ENCODE measurements around the gene MMP14. TPM values are rescaled to one million over a fixed set of nuclear protein-coding genes. Genes with fewer than 3 reads are reported as not detected.
A peak's percentile ranks its signal among the peaks of the same experiment; 100 is the strongest.
"Not testable (repeated sequence)": the region's sequence is repeated elsewhere in the genome, so short reads cannot be mapped to it uniquely, and the experiment has no call there.

The MMP14 gene
- total RNA-seq, 1 donor from 2014 or later = 172 TPM

DNA sequence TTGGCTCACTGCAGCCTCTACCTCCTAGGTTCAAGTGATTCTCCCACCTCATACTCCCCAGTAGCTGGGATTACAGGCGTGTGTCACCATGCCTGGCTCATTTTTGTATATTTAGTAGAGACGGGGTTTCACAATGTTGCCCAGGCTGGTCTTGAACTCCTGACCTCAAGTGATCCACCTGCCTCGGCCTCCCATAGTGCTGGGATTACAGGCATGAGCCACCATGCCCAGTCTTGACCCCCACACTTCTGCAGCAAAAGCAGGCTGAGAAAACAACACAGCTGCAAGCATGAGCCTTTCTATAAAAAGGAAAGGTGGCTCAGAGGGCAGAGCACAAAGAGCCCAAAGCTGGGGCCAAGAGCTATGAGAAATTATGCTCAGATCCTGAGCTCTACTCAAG is 24.0 kb downstream of the MMP14 start:
- not testable (repeated sequence) for DNase-seq (ENCODE audit: low spot score)

DNA sequence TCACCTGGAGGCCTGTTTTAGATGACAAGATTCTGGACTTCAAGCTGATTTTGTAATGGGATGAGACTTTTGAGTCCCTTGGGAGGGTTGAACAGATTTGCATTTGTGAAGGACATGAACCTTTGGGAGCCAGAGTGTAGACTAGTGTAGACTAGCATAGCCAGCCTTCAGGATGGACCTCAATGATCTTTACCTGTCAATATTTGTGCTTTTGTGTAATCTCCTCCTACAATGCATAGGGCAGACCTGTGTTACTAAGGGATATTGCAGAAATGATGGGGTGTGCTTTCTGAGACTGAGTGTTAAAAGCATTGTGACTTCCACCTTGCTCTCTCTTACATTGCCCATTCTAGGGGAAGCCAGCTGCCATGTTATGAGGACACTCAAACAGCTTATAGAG is 25.3 kb downstream of the MMP14 start:
- DNase-seq (ENCODE audit: low spot score) = no peak

DNA sequence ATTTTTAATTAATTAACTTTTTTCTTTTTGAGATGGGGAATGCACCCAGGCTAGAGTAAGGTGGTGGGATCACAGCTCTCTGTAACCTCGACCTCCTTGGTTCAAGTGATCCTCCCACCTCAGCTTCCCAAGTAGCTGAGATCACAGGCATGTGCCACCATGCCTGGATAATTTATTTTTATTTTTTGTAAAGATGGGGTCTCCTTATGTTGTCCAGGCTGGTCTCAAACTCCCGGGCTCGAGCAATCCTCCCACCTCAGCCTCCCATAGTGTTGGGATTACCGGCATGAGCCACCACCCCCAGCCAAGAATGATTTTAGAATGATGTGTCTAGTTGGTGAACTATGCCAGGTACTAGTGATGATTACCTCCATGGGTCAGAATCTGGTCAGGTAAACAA is 28.6 kb downstream of the MMP14 start:
- DNase-seq (ENCODE audit: low spot score) = no peak

DNA sequence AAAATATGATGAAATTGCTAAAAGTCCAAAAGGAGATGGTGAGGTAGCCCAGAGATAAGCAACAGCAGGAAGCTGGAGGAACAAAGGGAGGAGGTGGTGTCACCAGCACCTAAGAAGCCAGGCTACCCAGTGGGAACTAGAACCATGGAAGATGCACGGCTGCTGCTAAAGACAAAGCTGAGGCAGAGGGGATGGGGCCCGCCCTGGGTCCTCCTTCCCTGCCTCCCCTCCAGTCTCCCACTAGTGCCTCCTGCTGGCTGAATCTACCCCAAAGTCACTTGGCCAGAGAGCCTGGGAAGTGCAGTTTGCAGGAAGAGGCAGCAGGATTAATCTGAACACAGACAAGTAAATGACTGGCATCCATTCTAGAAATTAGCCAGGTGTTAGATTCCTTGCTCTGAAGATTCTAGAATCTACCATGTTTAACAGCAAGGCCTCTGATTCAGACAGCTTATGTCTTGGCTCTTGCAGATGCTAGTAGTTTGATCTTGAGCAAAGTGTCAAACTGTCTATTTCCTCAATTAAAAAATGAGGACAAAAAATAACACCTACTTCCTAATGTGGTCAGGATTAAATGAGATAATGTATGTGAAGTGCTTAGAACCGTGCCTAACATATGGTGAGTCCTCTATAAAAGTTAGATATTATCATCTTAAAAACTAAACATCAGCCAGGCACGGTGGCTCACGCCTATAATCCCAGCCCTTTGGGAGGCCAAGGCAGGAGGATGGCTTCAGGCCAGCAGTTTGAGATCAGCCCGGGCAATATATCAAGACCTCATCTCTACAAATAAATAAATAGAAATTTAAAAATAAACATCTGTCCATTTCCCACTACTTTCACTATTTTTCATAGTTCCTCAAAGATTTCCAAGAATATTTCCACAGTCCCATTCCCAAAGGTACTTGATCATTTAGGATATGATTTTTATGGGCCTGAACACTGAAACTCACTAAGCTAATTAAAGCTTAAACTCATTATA is 29.3 kb downstream of the MMP14 start:
- DNase-seq (ENCODE audit: low spot score) = no peak

DNA sequence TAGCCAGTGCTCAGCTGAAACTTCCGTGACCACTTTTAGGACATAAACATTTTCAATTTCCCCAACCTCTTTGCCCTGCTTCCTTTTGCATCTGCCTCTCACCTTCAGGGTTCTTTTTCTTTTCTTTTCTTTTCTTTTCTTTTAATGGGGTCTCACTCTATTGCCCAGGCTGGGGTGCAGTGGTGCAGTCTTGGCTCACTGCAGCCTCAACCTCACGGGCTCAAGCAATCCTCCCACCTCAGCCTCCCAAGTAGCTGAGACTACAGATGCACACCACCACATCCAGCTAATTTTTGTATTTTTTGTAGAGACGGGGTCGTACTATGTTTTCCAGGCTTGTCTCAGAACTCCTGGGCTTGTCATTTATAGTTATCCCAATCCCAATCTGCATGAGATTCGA is 30.5 kb downstream of the MMP14 start:
- DNase-seq (ENCODE audit: low spot score) = no peak

DNA sequence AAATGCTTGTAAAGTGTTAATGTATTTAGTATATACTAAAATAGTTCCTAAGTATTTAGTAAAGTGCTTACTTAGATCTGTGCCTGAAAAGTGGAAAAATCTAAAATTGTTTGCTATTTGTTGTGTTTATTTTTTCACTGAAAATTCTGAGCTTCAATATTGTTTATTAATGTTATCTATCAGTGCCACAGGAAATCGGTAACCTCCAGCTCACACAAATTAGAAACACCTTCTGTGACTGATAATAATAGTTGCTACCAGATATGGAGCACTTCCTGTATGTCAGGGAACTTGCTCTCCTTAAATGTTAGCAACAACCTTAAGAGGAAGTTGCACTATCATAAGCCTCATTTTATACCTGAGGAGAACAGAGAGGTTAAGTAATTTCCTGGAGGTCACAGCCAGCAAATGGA is 34.4 kb downstream of the MMP14 start:
- DNase-seq (ENCODE audit: low spot score) = no peak

DNA sequence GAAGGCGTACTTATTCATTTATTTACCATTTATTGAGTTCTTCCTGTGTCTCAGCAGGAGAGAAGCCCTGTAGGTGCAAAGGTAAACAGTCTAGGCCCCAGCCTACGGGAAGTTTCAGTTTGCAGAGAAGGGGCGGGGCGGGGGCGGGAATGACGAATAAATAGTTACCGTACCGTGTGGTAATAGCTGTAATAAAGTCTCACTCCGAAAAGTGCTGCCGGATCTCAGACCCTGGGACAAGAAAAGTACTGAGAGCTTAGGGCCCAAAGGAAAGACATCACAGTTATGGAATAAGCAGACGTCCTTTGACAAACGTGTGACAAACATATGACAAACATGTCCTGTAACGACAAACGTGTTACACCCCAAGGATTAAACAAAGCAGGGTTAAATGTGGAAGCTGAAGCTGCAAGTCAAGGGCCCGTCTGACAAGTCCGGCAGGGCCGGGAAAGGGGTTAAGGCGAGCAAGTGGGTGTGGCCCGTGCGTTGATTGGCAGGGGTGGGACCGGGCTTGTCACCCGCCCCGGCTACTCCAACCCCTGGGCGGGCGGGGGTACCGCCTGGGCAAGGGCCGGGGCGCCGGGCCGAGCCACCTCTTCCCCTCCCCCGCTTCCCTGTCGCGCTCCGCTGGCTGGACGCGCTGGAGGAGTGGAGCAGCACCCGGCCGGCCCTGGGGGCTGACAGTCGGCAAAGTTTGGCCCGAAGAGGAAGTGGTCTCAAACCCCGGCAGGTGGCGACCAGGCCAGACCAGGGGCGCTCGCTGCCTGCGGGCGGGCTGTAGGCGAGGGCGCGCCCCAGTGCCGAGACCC is 35.0 kb downstream of the MMP14 start, which contains the start of gene LRP10:
Gene LRP10 (plus strand): TSS at position 517 of the 809 bp plus-strand sequence. CDS start 564 bp downstream, outside the sequence.
- DNase-seq (ENCODE audit: low spot score) = peak; percentile 95

DNA sequence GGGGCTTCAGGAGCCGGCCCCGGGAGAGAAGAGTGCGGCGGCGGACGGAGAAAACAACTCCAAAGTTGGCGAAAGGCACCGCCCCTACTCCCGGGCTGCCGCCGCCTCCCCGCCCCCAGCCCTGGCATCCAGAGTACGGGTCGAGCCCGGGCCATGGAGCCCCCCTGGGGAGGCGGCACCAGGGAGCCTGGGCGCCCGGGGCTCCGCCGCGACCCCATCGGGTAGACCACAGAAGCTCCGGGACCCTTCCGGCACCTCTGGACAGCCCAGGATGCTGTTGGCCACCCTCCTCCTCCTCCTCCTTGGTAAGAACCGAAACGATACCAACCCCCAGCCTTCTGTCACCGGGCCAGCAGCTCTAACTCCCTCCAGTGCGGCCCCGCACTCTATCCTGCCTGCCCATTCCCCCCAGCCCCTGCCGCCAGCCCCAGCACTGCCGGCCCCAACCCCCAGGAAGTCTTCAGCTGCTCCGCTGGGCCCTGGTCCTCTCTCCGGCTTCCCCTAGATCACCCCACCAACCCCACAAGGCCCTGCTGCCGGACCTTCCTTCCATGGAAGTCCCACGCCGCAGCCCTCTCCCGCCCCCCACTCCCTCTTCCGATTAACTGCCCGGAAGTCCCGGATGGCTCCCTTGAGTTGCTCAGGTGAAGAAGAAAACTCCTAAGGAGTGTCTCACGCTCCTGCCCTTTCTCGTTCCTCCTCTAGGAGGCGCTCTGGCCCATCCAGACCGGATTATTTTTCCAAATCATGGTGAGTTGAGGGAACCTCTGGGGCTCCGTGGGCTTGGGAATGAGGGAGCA is 35.8 kb downstream of the MMP14 start:
- peak; percentile 90 for DNase-seq (ENCODE audit: low spot score)

DNA sequence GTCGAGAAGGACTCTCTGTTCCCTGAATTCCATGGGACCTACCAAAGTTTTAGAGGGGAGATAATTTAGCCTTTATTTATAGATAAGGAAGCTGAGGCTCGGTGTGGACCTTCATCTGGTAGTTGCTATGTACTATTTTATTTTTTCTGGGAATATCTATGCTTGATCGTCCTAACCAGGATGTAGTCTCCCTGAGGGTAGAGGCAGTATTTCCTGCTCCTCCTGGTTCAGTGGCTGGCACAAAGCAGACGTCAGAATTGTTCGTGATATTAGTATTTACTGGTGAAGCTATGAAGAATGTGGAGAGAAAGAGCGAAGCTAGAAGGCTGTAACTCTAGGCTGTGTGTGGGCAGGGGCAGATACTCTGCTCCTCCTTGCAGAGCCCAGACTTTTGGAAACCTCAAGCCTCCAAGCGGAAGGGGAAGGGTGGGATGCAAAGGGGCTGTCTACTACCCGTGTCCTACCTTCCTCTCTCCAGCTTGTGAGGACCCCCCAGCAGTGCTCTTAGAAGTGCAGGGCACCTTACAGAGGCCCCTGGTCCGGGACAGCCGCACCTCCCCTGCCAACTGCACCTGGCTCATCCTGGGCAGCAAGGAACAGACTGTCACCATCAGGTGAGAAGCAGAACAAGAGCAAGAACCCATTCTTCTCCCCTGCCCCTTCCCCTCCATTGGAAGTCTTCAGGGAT is 36.6 kb downstream of the MMP14 start:
- no peak for DNase-seq (ENCODE audit: low spot score)

DNA sequence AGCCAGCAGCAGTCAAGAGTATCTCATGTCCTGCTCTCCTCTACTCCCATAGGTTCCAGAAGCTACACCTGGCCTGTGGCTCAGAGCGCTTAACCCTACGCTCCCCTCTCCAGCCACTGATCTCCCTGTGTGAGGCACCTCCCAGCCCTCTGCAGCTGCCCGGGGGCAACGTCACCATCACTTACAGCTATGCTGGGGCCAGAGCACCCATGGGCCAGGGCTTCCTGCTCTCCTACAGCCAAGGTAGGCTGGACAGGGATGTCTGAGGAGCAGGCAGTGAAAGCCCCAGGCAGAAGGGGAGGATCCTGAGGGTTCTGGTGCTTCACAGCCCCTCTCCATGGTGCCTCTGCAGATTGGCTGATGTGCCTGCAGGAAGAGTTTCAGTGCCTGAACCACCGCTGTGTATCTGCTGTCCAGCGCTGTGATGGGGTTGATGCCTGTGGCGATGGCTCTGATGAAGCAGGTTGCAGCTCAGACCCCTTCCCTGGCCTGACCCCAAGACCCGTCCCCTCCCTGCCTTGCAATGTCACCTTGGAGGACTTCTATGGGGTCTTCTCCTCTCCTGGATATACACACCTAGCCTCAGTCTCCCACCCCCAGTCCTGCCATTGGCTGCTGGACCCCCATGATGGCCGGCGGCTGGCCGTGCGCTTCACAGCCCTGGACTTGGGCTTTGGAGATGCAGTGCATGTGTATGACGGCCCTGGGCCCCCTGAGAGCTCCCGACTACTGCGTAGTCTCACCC is 38.8 kb downstream of the MMP14 start:
- no peak for DNase-seq (ENCODE audit: low spot score)

DNA sequence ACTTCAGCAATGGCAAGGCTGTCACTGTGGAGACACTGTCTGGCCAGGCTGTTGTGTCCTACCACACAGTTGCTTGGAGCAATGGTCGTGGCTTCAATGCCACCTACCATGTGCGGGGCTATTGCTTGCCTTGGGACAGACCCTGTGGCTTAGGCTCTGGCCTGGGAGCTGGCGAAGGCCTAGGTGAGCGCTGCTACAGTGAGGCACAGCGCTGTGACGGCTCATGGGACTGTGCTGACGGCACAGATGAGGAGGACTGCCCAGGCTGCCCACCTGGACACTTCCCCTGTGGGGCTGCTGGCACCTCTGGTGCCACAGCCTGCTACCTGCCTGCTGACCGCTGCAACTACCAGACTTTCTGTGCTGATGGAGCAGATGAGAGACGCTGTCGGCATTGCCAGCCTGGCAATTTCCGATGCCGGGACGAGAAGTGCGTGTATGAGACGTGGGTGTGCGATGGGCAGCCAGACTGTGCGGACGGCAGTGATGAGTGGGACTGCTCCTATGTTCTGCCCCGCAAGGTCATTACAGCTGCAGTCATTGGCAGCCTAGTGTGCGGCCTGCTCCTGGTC is 39.4 kb downstream of the MMP14 start:
- no peak for DNase-seq (ENCODE audit: low spot score)

DNA sequence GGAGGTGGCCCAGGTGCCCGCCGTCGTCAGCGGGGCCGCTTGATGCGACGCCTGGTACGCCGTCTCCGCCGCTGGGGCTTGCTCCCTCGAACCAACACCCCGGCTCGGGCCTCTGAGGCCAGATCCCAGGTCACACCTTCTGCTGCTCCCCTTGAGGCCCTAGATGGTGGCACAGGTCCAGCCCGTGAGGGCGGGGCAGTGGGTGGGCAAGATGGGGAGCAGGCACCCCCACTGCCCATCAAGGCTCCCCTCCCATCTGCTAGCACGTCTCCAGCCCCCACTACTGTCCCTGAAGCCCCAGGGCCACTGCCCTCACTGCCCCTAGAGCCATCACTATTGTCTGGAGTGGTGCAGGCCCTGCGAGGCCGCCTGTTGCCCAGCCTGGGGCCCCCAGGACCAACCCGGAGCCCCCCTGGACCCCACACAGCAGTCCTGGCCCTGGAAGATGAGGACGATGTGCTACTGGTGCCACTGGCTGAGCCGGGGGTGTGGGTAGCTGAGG is 40.7 kb downstream of the MMP14 start:
- DNase-seq (ENCODE audit: low spot score) = no peak

DNA sequence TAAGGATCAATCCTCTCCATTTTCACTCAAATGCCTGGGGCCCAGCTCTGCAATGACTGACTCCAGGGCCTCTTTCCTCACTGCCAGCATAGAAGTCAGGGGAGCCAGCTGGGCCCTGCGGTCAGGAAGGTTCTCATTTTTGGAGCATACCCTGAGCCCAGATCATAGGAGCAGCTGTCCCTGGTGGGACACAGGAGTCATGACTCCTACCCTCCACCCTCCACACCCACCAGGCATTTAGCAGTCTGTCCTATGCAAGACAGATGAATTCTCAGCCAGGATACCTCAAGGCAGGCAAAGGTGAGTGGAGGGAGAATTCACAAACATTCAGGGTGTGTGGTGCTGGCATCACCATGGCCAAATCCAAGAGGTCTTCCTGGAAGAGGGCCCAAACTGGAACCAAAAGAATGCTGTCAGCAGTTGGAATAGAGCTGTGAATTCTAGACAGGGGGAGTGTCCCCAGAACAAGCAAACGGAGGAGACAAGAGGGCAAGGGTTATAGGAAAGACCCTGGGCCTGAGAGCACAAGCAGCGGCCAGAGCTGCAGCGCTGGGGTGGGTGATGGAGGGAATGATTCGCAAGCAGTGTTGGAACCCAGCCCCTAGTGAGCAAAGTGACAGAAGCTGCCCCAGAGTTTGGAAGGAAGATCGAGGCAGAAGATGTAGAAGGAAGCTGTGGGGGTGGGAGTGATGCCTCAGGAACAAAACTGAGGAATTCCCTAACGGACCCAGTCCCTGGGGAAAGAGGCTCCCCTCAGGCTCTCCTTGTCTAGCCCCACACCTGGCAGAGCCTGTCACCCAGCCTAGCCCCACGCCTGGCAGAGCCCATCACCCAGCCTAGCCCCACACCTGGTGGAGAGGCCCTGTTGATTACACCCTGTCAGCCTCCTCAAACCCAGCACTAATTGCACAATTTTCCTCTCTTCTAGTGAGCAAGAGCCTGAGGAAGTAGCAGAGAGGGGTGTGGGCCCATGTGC is 42.2 kb downstream of the MMP14 start:
- no peak for DNase-seq (ENCODE audit: low spot score)

DNA sequence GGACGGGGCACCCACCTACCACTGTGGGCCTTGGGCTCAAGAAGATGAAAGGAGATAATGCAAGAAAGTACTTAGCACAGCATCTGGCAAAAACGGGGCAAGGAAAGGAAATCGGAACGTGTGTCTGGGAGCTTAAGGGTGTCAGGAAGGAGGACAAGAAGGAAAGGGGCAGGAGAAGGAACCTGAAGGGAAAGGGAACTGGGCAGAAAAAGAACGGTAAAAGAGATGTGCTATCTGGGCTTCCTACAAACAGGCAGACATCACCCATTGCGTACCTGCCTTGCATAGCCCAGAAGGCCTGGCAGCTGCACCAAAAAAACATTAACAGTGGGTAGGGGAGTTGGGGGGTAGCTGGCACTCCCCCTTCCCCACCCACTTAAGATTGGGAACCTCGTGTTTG is 45.7 kb downstream of the MMP14 start:
- DNase-seq (ENCODE audit: low spot score) = no peak

DNA sequence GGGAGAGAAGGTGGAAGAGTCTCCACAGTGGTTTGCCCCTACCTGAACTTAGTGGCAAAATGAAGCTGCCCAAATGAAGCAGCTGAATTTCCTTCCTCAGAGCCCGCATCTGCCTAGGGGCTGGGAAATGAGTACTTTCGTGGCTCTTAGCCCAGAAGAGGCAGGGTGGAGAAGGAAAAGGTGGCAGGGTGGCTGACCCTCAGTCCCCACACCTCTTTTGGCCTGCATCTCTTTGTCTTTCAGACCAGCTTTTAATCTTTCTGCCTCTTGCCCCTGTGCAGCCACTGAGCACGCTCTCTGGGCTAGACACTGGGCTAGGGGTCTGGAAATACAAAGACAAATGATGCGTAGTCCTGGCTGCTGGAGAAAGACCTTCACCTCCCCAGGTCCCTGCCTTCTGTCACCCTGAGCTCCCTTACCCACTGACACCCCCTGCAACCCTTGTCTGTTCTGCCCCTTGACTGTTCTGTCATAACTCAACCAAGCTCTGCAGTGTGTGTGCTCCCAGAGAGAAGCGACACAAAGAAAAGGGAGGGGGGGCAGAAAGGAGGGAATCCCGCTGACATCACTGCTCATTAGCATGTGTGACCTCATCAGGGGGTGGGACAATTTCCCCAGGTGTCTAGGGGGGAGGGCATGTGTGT is 46.3 kb downstream of the MMP14 start:
- DNase-seq (ENCODE audit: low spot score) = no peak

DNA sequence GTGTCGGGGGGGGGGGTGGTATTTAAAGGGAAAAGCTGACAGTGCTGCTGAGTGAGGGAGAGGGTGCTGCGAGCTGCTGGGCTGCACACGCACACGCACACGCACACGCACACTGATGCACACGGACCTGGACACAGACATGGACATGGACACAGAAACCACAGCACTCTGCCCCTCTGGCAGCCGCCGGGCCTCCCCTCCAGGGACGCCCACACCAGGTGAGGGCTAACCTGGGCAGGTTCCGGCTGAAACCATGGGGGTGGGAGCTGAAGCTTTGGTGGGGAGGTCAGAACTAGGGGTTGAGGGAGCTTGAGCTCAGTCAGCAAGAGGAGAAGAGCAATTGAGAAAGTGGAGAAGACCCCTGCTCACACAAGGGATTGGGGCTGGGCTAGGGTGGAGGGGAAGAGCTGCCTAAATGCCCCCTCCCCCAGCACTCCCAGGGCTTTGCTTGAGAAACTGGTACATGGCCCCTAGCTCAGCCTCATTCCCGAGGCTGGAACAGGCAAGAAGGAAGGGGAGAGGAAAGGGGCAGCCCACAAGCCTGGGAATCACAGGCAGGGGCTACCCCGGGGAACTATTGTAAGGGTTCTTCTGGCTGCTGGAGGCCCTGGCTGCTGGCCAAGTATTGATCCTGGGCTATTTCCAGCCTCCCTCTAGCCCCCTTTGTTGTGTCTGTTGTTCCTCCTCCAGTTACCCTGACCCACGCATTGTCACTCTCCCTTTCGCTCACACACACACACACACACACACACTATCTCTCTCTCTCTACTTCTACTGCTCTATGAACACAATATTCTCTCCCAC is 47.0 kb downstream of the MMP14 start, which contains the start of gene REM2:
Gene REM2 (plus strand): TSS at position 50 of the 804 bp plus-strand sequence. CDS start 66 bp downstream, at position 116.
- no peak for DNase-seq (ENCODE audit: low spot score)

DNA sequence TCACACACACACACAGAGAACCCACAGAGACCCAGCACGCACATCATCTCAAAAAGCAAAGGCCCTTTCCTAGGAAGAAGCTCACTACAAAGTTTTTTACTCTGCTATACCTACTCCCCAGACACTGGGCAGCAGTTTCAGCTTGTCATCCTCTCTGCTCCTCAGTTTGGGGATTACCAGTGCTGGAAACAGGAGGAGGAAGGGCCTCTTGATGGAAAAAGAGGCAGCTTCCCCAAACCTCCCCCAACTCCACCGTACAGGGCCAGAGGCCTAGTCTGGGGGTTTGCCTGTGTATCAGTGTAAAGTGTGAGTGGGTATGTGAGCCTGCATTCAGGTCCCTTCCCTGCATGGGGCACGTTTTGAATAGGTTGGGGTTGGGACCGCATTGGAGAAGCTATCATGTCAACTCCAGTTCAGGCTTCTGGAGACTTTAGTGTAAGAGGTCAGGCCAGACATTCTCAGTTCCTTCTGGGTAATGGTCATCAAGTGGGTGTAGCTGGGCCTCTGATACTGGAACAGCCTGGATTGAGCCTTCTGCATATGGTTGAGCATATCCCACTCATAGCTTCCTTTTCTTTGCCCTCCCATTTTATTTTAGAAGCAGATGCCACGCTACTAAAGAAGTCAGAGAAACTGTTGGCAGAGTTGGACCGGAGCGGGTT is 47.8 kb downstream of the MMP14 start:
- DNase-seq (ENCODE audit: low spot score) = no peak
